Bronchus fibroblast of lung (primary cell): ENCODE results near the gene RAB33B. TPM values are rescaled to one million over a fixed set of nuclear protein-coding genes. Genes with fewer than 3 reads are reported as not detected.

Experiments
- total RNA-seq: library from RNA; depleted of rRNA; stranded (reverse); fragments of >200 nt; gene quantifications from 2 replicates; pipeline ENCODE4 v1.2.3, GENCODE V29; 2015

Gene RAB33B
- 4.9 and 5.5 TPM in 2 replicates for total RNA-seq

DNA sequence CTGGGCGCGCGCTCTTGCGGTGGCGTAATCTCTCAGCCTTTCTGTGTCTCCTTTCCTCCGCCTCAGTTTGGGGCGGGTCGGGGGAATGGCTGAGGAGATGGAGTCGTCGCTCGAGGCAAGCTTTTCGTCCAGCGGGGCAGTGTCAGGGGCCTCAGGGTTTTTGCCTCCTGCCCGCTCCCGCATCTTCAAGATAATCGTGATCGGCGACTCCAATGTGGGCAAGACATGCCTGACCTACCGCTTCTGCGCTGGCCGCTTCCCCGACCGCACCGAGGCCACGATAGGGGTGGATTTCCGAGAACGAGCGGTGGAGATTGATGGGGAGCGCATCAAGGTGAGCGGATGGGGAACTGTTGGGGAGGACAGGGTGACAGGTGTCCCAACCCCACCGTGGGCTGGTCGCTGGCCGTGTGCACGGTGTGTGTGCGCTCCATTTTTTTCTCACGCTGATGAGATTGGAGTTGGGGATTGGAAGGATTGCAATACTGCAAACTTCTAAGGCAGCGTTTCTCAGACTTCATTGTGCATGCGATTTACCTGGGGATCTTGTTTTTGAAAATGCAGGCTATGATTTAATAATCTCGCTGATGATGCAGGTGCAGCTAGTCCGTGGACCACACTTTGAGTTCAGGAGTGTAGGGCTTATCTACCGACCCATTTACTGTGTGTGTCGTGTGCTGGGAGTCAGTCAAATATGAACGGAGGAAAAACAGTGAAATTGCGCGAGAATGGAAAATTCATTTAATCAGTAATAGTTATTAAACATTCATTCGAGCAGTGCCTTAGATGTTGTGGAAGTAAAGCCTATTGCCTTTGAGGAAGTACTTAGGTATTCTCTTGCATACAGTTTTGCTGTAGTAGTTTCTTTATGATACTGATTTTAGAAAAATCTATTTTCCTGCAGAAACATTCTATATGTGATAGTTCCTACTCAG lies at the start of gene RAB33B:
RAB33B (plus strand) TSS at position 11 of the 935 bp plus-strand sequence; CDS start at position 86, 75 bp downstream.

Other genes starting within 250 kb of the RAB33B start
- gene MGARP, start 173.9 kb upstream of the RAB33B start, total RNA-seq = 7.1 and 11.3 TPM in 2 replicates
- gene NAA15, start 152.6 kb upstream of the RAB33B start, total RNA-seq = 23.6 and 27.9 TPM in 2 replicates
- gene NDUFC1, start 151.6 kb upstream of the RAB33B start, total RNA-seq = 42.5 and 52.8 TPM in 2 replicates
- gene SETD7, start 102.1 kb downstream of the RAB33B start, total RNA-seq = 20.2 and 25.9 TPM in 2 replicates
- 15.0 and 16.3 TPM in 2 replicates for gene MGST2, start 211.7 kb downstream of the RAB33B start, total RNA-seq